Keratinocyte (primary cell): ENCODE results near the gene GYS2.
"Not testable (repeated sequence)": the region's sequence is repeated elsewhere in the genome, so short reads cannot be mapped to it uniquely, and the experiment has no call there.

Experiments
- CTCF ChIP-seq, 3 experiments: IDR thresholded peaks in 1 of 3; conservative IDR thresholded peaks in 1 of 3; optimal IDR thresholded peaks in 1 of 3; 2 replicates in 2 of 3; 3 replicates in 1 of 3; pipeline versions ENCODE3 to v1.5.1; 2011; ENCODE audit warnings: low read length in 3 of 3, mild to moderate bottlenecking in 3 of 3, moderate library complexity in 2 of 3, control low read depth in 1 of 3, inconsistent platforms in 1 of 3; ENCODE audit not compliant: insufficient read depth in 2 of 3; ENCODE audit errors: extremely low read depth in 1 of 3
- EZH2 ChIP-seq: IDR thresholded peaks from one replicate; pipeline ENCODE4 v1.6.1; 2012; ENCODE audit warnings: inconsistent platforms, mild to moderate bottlenecking, low read length, moderate library complexity

- not testable (repeated sequence) for TF ChIP-seq CTCF (optimal IDR thresholded peaks at IDR 0.05 in 1 of 3, IDR thresholded peaks at IDR 0.05 in 1 of 3, conservative IDR thresholded peaks at IDR 0.05 in 1 of 3; ENCODE audit: extremely low read depth in 1 of 3, insufficient read depth in 2 of 3, low read length in 3 of 3); EZH2
Observed at GRCh38 chr12:21584403-21585182, 20.1 kb downstream of the GYS2 start.
